Measurements from ENCODE around the gene APOO.

Gene APOO

GRCh38 chrX:23919148-23919547 is 11.4 kb upstream of the APOO start:
- Histone ChIP-seq H3K4me3 (replicated peaks; ENCODE audit: low read depth, low read length) (no peak overlapping the region), H3K27me3 (replicated peaks; ENCODE audit: control insufficient read depth, insufficient read depth, low read length) (no peaks in the 10 kb centered on the region), H3K36me3 (ENCODE audit: control insufficient read depth, insufficient read depth, low read length) (no peaks in the 10 kb centered on the region)
- no peak for DNase-seq (ENCODE audit: extremely low read depth, insufficient read length)
- TF ChIP-seq CTCF (IDR thresholded peaks at IDR 0.05; ENCODE audit: insufficient read depth, low read length, poor library complexity, severe bottlenecking) = no peak

GRCh38 chrX:23911126-23911835 is 3.5 kb upstream of the APOO start:
- no peak for DNase-seq (ENCODE audit: extremely low read depth, insufficient read length)
- Histone ChIP-seq H3K36me3 (ENCODE audit: control insufficient read depth, insufficient read depth, low read length) (no peaks in the 10 kb centered on the region), H3K4me3 (replicated peaks; ENCODE audit: low read depth, low read length) (no peak overlapping the region), H3K27me3 (replicated peaks; ENCODE audit: control insufficient read depth, insufficient read depth, low read length) (no peaks in the 10 kb centered on the region)
- TF ChIP-seq CTCF (IDR thresholded peaks at IDR 0.05; ENCODE audit: insufficient read depth, low read length, poor library complexity, severe bottlenecking) = no peak

- Histone ChIP-seq H3K27me3 (replicated peaks; ENCODE audit: control insufficient read depth, insufficient read depth, low read length) (no peaks in the 10 kb centered on the region), H3K4me3 (replicated peaks; ENCODE audit: low read depth, low read length) (peak overlapping the region; percentile 37; the same call in 1 of the 2 replicates), H3K36me3 (ENCODE audit: control insufficient read depth, insufficient read depth, low read length) (no peaks in the 10 kb centered on the region)
- DNase-seq (ENCODE audit: extremely low read depth, insufficient read length) = no peak
- peak; percentile 62 for TF ChIP-seq CTCF (IDR thresholded peaks at IDR 0.05; ENCODE audit: insufficient read depth, low read length, poor library complexity, severe bottlenecking)
These were observed 674 bp upstream of the APOO start for GRCh38 chrX:23908219-23909004.

- H3K27me3 ChIP-seq (replicated peaks; ENCODE audit: control insufficient read depth, insufficient read depth, low read length) = no peaks in the 10 kb centered on the region
- no peak for TF ChIP-seq CTCF (IDR thresholded peaks at IDR 0.05; ENCODE audit: insufficient read depth, low read length, poor library complexity, severe bottlenecking)
- no peaks in the 10 kb centered on the region for H3K36me3 ChIP-seq (ENCODE audit: control insufficient read depth, insufficient read depth, low read length)
- no peak for DNase-seq (ENCODE audit: extremely low read depth, insufficient read length)
- peak overlapping the region; percentile 73 for H3K4me3 ChIP-seq (replicated peaks; ENCODE audit: low read depth, low read length)
These were observed 634 bp downstream of the APOO start for GRCh38 chrX:23907111-23907497.

- DNase-seq (ENCODE audit: extremely low read depth, insufficient read length) = no peak
- no peaks in the 10 kb centered on the region for H3K27me3 ChIP-seq (replicated peaks; ENCODE audit: control insufficient read depth, insufficient read depth, low read length)
- no peaks in the 10 kb centered on the region for H3K36me3 ChIP-seq (ENCODE audit: control insufficient read depth, insufficient read depth, low read length)
- no peak for TF ChIP-seq CTCF (IDR thresholded peaks at IDR 0.05; ENCODE audit: insufficient read depth, low read length, poor library complexity, severe bottlenecking)
- H3K4me3 ChIP-seq (replicated peaks; ENCODE audit: low read depth, low read length) = no peak overlapping the region
These were observed 3.6 kb downstream of the APOO start for GRCh38 chrX:23904096-23904495.
